Fibroblast of pulmonary artery (primary cell): ENCODE results near the gene LEPROT.

Experiments
- DNase-seq: peaks from one replicate; pipeline ENCODE4 v3.0.0-alpha.2; 2010; ENCODE audit warnings: low read depth
- H3K4me3 ChIP-seq: replicated peaks from 2 replicates; pipeline ENCODE4 v1.5.1; 2011; ENCODE audit warnings: low read depth, mild to moderate bottlenecking, control low read depth, low read length, moderate library complexity
- TF ChIP-seq, protein P1 (sequence below): IDR thresholded peaks from 2 replicates; pipeline ENCODE4 v1.5.1; 2011; ENCODE audit warnings: mild to moderate bottlenecking, control low read depth, low read length, inconsistent platforms; ENCODE audit errors: missing control alignments

LEPROT gene

DNA sequence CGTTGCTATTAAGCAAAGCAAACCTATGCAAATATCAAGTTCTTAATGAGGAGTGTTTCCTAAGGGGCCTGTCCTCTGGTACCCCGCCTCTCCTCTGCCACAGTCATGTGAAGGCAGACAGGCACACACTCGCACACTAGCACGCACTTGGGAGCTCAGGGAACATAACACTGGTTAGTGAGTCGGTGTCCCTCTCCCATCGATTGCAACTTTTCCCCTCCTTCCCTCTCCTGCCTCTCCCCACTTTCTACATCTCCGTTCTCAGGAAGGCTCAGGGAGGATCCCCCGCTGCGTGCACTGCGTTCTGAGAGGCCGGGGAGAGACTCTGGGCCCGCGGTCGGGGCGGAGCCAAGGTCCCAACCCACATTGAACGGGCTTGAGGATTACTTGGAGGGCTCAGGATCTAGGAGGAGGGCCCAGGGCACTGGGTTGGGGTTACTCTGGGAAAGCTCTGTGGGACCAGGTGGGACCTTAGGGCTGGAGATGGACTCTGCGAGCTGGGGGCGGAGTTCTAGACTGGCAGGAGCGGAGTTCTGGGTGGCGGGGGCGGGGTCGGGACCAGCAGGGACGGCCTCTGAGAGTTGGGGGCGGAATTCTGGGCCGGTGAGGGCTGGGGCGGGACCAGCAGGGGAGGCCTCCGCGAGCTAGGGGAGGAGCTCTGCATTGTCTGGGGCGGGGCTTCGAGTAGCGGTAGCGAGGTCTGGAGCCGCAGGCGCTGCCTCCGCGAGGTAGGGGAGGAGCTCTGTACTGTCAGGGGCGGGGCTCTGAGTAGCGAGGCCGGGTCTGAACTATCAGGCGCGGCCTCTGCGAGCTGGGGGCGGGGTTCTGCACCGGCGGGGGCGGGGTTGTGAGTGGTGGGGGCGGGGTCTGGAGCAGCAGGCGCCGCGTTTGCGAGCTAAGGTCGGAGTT lies 533 bp upstream of the LEPROT start:
- H3K4me3 ChIP-seq = peak overlapping the region; percentile 89
- TF ChIP-seq, protein P1, sequence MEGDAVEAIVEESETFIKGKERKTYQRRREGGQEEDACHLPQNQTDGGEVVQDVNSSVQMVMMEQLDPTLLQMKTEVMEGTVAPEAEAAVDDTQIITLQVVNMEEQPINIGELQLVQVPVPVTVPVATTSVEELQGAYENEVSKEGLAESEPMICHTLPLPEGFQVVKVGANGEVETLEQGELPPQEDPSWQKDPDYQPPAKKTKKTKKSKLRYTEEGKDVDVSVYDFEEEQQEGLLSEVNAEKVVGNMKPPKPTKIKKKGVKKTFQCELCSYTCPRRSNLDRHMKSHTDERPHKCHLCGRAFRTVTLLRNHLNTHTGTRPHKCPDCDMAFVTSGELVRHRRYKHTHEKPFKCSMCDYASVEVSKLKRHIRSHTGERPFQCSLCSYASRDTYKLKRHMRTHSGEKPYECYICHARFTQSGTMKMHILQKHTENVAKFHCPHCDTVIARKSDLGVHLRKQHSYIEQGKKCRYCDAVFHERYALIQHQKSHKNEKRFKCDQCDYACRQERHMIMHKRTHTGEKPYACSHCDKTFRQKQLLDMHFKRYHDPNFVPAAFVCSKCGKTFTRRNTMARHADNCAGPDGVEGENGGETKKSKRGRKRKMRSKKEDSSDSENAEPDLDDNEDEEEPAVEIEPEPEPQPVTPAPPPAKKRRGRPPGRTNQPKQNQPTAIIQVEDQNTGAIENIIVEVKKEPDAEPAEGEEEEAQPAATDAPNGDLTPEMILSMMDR = no peak
- DNase-seq = peak; percentile 99

GRCh38 chr1:65421351-65422025 lies 1.0 kb downstream of the LEPROT start:
- TF ChIP-seq, protein P1 = no peak
- peak; percentile 70 for DNase-seq
- H3K4me3 ChIP-seq = peak overlapping the region; percentile 89

DNA sequence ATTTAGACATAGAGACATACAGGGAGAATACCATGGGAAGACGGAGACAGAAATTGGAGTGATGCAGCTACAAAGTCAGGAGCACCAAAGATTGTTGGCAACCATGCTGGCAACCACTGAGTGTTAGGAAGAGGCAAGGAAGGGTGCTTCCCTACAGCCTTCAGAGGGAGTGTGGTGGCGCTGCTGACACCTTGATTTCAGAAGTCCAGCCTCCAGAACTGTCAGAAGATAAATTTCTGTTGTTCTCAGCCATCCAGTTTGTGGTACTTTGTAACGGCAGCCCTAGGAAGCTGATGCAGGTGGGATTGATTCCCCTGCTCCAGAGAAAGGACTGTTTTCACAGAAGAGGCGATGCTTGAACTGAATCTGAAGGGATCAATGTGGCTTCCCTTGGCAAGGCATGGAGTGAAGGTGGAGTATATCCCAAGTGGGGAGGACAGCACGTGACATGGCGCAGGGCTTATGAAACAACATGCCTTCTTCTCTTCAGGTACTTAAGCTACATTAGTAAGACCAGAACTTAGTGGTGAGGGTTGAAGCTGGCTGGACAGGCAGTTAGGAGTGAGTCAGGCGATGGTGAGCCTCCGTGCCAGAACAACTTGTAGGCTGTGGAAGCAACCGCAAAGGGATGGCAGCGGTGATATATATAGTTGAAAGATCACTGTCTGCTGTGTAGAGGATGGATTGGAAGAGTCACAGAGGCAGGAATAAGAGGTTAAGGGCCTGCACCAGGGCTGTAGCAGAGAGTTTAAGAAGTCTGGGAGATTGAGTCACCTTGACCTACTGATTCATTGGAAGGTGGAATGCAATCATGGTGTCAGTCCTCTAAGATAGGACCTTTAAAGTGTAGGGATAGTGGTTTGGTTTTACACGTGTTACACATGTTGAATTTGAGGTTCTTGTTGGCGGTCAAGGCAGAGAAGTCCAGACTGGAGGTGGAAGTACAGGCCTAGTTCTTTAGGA lies 2.1 kb downstream of the LEPROT start:
- peak overlapping the region; percentile 89 for H3K4me3 ChIP-seq
- TF ChIP-seq, protein P1 = no peak
- peak; percentile 44 for DNase-seq

DNA sequence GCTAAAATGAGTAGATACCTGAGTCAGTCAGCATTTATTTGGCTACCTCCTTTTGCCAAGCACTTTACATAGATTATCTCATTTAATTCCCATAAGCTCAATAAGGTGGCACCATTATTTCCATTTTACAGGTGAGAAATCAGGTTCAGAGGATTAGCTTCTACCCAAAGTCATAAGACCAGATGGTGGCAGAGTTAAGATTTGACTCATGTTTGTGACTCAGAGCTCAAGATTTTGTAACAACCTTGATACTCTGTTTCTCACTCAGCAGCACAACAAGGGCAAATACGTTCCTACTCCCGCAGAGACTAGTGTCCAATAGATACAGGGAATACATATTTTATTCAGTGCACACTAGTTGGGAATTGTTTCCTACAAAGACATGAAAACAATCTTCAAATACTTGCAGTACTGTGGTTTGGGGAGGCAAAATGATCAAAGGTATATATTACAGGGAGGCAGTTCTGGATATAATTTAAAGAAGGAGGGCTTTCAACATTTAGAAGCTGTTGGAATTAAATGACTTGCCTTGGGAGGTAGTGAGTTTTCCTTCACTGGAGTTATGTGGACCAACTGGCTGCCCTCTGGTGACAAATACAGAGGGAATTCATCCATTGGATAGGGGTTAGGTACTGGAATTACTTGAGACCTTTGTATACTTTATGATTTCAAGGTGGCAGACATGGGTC lies 3.6 kb downstream of the LEPROT start:
- DNase-seq = peak; percentile 93
- H3K4me3 ChIP-seq = no peak overlapping the region
- TF ChIP-seq, protein P1 = no peak

GRCh38 chr1:65424573-65424889 lies 4.1 kb downstream of the LEPROT start:
- DNase-seq = no peak
- TF ChIP-seq, protein P1 = no peak
- no peak overlapping the region for H3K4me3 ChIP-seq

DNA sequence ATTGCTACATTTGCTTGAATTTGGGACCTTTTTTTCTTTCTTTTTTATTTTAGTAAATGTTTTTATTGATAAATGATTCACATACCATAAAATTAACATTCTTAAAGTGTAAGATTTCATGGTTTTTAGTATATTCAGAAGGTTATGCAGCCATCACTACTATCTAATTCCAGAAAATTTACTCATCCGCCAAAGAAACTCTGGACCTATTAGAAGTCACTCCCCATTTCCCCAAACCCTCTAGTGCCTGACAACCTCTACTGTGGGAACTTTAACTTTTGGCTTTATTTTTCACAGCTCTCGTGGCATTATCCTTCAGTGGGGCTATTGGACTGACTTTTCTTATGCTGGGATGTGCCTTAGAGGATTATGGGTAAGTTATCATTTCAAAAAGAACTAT lies 4.5 kb downstream of the LEPROT start:
- no peak for DNase-seq
- H3K4me3 ChIP-seq = no peak overlapping the region
- TF ChIP-seq, protein P1 = no peak
